ENCODE results near the gene CASP8AP2. TPM values are rescaled to one million over a fixed set of nuclear protein-coding genes. Genes with fewer than 3 reads are reported as not detected.

CASP8AP2 gene
- total and polyA plus RNA-seq, 9 of the 15 experiments (the other 6 are each of a cell fraction or from before 2014, with no cell fraction given), result 10.6 to 30.0 (median 19.1) TPM

DNA sequence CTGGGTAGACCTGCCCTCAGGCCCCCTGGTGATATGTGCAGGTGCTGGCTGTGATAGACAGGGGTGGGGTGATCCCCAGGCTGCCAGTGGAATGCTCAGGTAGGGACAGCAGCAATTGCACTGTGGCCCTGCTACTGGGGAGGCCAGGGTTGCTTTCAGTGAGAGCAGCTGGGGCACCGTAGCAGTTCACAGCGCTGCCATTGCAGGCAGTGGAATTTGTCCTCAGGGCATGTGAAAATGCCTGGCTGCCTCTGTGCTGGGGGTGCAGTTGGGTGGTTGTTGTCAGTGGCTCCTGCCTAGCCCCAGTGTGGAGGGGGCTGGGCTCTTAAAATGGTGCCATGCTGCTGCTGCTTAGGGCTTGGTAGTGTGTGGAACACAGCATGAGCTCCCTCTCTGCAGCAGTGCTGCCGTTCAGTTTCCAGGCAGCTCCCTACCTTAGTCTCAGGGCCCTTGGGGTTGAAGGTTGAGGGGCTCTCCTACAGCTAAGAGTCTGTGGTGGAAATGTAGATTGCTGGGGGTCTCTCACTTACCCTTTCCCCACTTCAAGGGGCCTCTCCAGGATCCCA, 88.2 kb downstream of the CASP8AP2 start:
- no peak overlapping the region for H3K4me3 ChIP-seq
- no peak for FAIRE-seq
- no peak for ATAC-seq
- TF ChIP-seq FIP1L1 (IDR thresholded peaks at IDR 0.05; ENCODE audit: low read depth, low read length, poor library complexity, severe bottlenecking) (no peak), NBN (IDR thresholded peaks at IDR 0.05; ENCODE audit: low read depth) (no peak), ZNF354B (CRISPR knock-in tag; IDR thresholded peaks at IDR 0.05) (no peak), TSC22D4 (tag; IDR thresholded peaks at IDR 0.05) (no peak), SRSF7 (optimal IDR thresholded peaks at IDR 0.05; ENCODE audit: low read depth, low read length) (no peak), NFIC (IDR thresholded peaks at IDR 0.05) (no peak), HNRNPLL (IDR thresholded peaks at IDR 0.05; ENCODE audit: low read depth, low read length, poor library complexity, severe bottlenecking) (no peak), CREB1 (IDR thresholded peaks at IDR 0.05) (no peak), CREB1 (CRISPR knock-in tag; IDR thresholded peaks at IDR 0.05) (no peak), BMI1 (IDR thresholded peaks at IDR 0.05; ENCODE audit: low read length) (no peak), SP1 (CRISPR knock-in tag; IDR thresholded peaks at IDR 0.05) (no peak)
- TF ChIP-seq, protein P1, sequence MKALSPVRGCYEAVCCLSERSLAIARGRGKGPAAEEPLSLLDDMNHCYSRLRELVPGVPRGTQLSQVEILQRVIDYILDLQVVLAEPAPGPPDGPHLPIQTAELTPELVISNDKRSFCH (CRISPR knock-in tag; IDR thresholded peaks at IDR 0.05), result no peak
- TF ChIP-seq, protein P1 (tag; IDR thresholded peaks at IDR 0.05), result no peak
- TF ChIP-seq, protein P2, sequence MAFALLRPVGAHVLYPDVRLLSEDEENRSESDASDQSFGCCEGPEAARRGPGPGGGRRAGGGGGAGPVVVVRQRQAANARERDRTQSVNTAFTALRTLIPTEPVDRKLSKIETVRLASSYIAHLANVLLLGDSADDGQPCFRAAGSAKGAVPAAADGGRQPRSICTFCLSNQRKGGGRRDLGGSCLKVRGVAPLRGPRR (CRISPR knock-in tag; IDR thresholded peaks at IDR 0.05), result no peak
- TF ChIP-seq, protein P3, sequence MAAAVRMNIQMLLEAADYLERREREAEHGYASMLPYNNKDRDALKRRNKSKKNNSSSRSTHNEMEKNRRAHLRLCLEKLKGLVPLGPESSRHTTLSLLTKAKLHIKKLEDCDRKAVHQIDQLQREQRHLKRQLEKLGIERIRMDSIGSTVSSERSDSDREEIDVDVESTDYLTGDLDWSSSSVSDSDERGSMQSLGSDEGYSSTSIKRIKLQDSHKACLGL (CRISPR knock-in tag; IDR thresholded peaks at IDR 0.05; ENCODE audit: borderline replicate concordance, poor library complexity, severe bottlenecking), result no peak
- TF ChIP-seq, protein P4, sequence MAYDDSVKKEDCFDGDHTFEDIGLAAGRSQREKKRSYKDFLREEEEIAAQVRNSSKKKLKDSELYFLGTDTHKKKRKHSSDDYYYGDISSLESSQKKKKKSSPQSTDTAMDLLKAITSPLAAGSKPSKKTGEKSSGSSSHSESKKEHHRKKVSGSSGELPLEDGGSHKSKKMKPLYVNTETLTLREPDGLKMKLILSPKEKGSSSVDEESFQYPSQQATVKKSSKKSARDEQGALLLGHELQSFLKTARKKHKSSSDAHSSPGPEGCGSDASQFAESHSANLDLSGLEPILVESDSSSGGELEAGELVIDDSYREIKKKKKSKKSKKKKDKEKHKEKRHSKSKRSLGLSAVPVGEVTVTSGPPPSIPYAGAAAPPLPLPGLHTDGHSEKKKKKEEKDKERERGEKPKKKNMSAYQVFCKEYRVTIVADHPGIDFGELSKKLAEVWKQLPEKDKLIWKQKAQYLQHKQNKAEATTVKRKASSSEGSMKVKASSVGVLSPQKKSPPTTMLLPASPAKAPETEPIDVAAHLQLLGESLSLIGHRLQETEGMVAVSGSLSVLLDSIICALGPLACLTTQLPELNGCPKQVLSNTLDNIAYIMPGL (CRISPR knock-in tag; IDR thresholded peaks at IDR 0.05), result no peak
- H3K4me2 ChIP-seq (ENCODE audit: insufficient read depth, low read length), result no peak overlapping the region
- CTCF ChIA-PET (ENCODE audit: low intra/inter-chr PET ratio), result interaction anchor here (0.6 kb wide), 1 partner anchor 97 kb away, joined by 3 read pairs; no protein-coding TSS in a partner anchor
- no TSS peak for BruUV-seq (replicated peaks)
- no peaks in the 10 kb centered on the region for H3K9me3 ChIP-seq (replicated peaks; ENCODE audit: control insufficient read depth, insufficient read depth, low read depth, low read length)
- in situ Hi-C loops (cut with MboI), result no loop called here
- H4K20me1 ChIP-seq (replicated peaks; ENCODE audit: control insufficient read depth, insufficient read depth, low read length), result no peaks in the 10 kb centered on the region
- WGBS (ENCODE audit: insufficient coverage, low coverage, missing lambda C conversion rate), result 21% methylated on average over 3 of the region's 3 CpGs
- peaks cover 0 to 17% of the 10 kb centered on the region in 2 experiments; a peak in 2 of 5 replicates for H3K27me3 ChIP-seq (ENCODE audit: control insufficient read depth in 2 of 2, insufficient read depth in 2 of 2, low read length in 2 of 2)
- no peaks in the 10 kb centered on the region for H3K9me1 ChIP-seq (ENCODE audit: control insufficient read depth, insufficient read depth, low read length)
- no peaks in the 10 kb centered on the region for H3K79me2 ChIP-seq (ENCODE audit: control insufficient read depth, insufficient read depth, low read length)
- H2AFZ ChIP-seq (ENCODE audit: low read depth, low read length), result no peak overlapping the region
- POLR2A ChIA-PET, result no interaction called here
- no peaks in the 10 kb centered on the region for H3K4me1 ChIP-seq (replicated peaks in 1 of 2; ENCODE audit: control insufficient read depth in 2 of 2, insufficient read depth in 2 of 2, low read length in 2 of 2)
- no peaks in the 10 kb centered on the region for H3K36me3 ChIP-seq (ENCODE audit: control insufficient read depth, insufficient read depth, low read length)
- DNase-seq (ENCODE audit: extremely low read depth in 1 of 4, low spot score in 3 of 4), result no peak
- no peak overlapping the region for H3K27ac ChIP-seq (ENCODE audit: extremely low read depth, low read depth, low read length)
- intact Hi-C loops (cut with micrococcal nuclease), result no loop called here
- no peak overlapping the region for H3K9ac ChIP-seq (ENCODE audit: insufficient read depth in 1 of 2, low read depth in 2 of 2, low read length in 2 of 2)

Data from K562 (cell line).